Sciatic nerve (tissue), 2 donors: ENCODE results near the gene DDX28. TPM values are rescaled to one million over a fixed set of nuclear protein-coding genes. Genes with fewer than 3 reads are reported as not detected.

ENCODE experiments used
- ATAC-seq: fragments of 200-7000 bp; cut with Tn5 transposase; one replicate; pipeline ENCODE4 v1.9.1; 2020; ENCODE audit warnings: mild to moderate bottlenecking, moderate library complexity
- DNase-seq: peaks from one replicate; pipeline ENCODE4 v3.0.0-alpha.2; 2020; ENCODE audit warnings: low spot score
- intact Hi-C: fragments of 100-400 bp; cut with DNase I; formaldehyde crosslinking; loops from one replicate; pipeline ENCODE4 v1.14.2; 2022
- total RNA-seq: library from RNA; stranded (reverse); fragmentation: NEBNext Ultra II Directional; extraction: Animal tissue kit (Norgen Biotek cat#: 25700); gene quantifications from one replicate; pipeline ENCODE4 v1.2.1, GENCODE V29; 2021
- donor health status: DM: no; HTN: no; CAD: no.
- donor health status: DM: no; HTN: no; CAD: no.

DDX28 gene, protein sequence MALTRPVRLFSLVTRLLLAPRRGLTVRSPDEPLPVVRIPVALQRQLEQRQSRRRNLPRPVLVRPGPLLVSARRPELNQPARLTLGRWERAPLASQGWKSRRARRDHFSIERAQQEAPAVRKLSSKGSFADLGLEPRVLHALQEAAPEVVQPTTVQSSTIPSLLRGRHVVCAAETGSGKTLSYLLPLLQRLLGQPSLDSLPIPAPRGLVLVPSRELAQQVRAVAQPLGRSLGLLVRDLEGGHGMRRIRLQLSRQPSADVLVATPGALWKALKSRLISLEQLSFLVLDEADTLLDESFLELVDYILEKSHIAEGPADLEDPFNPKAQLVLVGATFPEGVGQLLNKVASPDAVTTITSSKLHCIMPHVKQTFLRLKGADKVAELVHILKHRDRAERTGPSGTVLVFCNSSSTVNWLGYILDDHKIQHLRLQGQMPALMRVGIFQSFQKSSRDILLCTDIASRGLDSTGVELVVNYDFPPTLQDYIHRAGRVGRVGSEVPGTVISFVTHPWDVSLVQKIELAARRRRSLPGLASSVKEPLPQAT
- 6.3 TPM for total RNA-seq

DNA sequence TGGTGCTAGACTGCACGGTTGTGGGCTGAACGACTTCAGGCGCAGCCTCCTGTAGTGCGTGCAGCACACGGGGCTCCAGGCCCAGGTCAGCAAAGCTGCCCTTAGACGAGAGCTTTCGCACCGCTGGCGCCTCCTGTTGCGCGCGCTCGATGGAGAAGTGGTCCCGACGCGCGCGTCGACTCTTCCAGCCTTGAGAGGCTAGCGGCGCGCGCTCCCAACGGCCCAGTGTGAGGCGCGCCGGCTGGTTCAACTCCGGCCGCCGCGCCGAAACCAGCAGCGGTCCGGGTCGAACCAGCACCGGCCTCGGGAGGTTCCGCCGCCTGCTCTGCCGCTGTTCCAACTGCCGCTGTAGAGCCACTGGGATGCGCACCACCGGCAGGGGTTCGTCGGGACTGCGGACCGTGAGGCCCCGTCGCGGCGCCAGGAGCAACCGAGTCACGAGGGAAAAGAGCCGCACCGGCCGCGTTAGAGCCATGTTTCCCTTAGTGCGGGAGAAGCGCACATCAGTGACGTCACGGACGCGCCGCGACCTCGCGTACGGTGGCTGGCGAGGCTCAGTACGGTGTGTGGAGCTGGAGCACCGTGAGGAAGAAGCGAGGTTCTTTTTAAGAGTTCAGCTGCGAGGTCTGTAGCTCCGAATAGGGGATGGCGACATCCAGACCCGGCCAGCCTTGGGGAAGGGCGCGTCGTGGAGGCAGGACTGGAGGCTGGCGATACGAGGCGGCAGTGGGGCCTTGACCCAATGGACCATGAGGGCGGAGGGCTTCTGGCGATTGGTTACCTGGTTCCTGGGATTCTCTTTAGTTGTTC is at the start of gene DDX28, which contains the start of gene DUS2:
TSS of gene DDX28 (minus strand) at position 505 of the 810 bp plus-strand sequence. CDS start at position 475, 30 bp downstream.
TSS of gene DUS2 (plus strand) at position 557 of the 810 bp plus-strand sequence. CDS start 14,740 bp downstream, outside the sequence.
- DNase-seq (peak; percentile 97), ATAC-seq (peak; percentile 98)
- intact Hi-C loops = no loop called here

GRCh38 chr16:68072038-68072695 is 49.1 kb upstream of the DDX28 start:
- intact Hi-C loops = no loop called here
- ATAC-seq (peak; percentile 90), DNase-seq (peak; percentile 67)

DNA sequence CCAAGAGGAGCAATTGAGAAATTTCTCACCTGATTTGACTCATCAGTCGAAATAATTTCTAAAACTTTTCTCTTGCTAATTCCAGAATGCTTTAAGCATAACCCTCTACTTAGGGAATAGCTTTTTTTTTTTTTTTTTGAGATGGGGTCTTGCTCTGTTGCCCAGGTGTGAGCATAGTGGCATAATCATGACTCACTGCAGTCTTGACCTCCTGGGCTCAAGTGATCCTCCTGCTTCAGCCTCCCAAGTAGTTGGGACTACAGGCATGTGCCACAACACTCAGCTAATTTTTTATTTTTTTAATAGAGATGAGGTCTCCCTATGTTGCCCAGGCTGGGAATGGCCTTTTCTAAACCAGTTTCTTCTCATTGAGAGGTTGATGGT is 48.5 kb upstream of the DDX28 start:
- intact Hi-C loops = no loop called here
- ATAC-seq (no peak), DNase-seq (no peak)

- DNase-seq (no peak), ATAC-seq (no peak)
- intact Hi-C loops = no loop called here
Observed at GRCh38 chr16:68070806-68071517, 47.9 kb upstream of the DDX28 start.

DNA sequence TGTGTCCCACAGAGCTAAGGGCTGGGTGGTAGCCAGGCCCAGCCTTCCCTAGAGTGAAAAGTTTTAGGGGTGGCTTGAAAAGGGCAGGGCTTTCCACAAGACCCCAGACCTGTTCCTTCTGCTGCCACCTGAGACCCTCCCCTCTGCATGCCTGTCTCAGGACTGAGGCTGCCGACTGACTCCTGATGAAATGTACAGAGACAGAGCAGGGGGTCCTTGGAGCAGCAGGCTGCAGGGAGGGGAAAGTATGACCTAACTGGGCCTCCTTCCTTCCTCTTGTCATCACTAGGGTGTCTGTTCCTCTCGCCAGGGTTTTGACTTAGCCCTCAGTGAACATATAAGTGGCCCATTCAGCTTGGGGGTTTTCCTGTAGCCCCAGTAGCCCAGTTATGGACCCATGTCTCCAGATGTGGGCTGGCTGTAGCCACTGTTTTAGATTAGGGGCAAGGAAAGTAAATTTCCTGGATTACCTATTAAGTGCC is 47.3 kb upstream of the DDX28 start:
- DNase-seq = no peak
- no peak for ATAC-seq
- intact Hi-C loops = no loop called here

GRCh38 chr16:68069511-68070248 is 46.6 kb upstream of the DDX28 start:
- intact Hi-C loops = no loop called here
- DNase-seq (no peak), ATAC-seq (no peak)

DNA sequence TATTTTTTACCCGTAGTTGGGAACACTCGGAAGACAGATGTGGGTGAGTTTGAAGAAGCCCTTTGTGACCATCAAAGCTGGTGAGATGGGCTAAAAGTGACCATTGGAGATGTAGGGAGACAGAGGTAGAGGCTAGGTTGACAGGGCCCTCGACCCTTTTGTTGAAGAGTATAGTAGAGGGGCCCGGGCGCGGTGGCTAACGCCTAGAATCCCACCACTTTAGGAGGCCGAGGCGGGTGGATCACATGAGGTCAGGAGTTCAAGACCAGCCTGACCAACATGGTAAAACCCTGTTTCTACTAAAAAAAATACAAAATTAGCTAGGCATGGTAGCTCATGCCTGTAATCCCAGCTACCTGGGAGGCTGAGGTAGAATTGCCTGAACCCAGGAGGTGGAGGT is 45.9 kb upstream of the DDX28 start:
- intact Hi-C loops = no loop called here
- ATAC-seq (no peak), DNase-seq (no peak)

GRCh38 chr16:68066763-68067162 is 43.7 kb upstream of the DDX28 start:
- ATAC-seq (no peak), DNase-seq (no peak)
- intact Hi-C loops = no loop called here

DNA sequence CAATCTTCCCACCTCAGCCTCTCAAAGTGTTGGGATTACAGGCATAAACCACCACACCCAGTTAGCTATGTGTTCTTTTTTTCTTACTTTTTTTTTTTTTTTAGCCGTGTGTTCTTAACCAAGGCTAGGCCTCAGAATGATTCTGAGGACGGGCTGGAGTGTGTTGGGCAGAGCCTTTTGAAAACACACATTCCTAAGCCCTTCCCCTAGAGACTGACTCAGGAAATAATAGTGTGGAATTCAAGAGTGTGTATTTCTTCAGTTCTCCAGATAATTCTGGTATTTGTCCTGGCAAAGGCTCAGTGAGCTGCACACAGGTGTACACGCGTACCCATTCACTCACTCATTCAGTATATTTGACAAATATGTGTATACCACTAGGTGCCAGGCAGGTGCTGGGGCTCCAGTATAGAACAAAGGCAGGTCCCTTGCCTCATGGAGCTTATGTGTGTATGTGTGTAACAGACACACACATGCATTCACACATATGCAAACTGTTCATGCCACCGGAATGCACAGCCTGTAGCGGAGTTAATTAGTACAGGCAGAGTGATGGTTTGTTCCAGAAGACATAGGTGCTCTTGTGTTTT is 42.8 kb upstream of the DDX28 start:
- ATAC-seq (peak; percentile 84), DNase-seq (peak; percentile 36)
- intact Hi-C loops = no loop called here

DNA sequence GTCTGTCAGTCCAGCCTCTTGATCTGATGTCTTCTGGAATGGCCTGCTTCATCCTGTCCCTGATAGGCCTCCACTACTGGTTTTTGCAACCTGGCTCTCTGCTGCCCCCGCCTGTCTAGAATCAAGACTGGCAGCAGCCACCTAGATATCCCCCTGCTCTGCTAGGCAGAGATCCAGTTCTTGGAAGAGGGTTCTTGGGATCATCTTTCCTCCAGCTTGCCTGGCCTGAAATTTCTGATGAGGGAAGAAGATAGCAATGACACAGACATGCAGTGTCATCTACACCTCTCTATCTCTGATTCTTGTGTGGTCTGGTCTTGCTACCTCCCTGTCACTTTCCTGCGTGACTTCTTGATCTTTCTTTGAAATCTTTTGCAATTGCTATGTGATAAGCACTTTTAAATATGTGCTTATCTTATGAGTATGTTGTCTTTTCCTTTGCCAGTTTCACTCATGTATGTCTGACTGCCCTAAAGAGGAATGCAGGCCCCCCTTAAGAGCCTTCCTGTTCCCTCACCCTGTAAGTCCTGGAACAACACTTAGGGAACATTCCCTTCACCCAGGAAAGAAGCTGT is 41.8 kb upstream of the DDX28 start:
- intact Hi-C loops = no loop called here
- DNase-seq (peak; percentile 86), ATAC-seq (peak; percentile 82)

GRCh38 chr16:68062910-68063393 is 39.9 kb upstream of the DDX28 start:
- ATAC-seq (no peak), DNase-seq (no peak)
- intact Hi-C loops = no loop called here

DNA sequence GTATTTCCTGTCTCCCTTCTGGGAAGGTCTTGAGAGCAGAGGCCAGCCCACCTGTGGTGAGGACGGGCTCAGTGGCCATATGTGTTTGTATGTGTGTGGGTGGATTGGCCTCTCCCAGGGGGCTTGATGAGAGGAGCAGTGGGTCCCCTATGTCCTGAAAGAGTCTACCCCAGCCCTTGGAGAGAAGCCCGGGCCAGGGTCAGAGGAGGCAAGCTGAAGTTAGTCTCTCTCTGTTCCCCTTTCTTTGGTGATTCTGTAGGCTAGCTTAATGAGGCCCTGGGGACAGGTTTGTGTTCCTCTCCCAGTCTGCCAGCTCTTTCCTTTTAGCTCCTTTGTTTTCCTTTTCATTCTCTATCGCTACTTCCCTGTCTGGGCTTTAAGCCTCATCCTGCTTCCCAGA is 38.4 kb upstream of the DDX28 start:
- intact Hi-C loops = no loop called here
- ATAC-seq (no peak), DNase-seq (no peak)

- no peak for DNase-seq
- intact Hi-C loops = no loop called here
- ATAC-seq = no peak
Observed at GRCh38 chr16:68059804-68060203, 36.8 kb upstream of the DDX28 start.

DNA sequence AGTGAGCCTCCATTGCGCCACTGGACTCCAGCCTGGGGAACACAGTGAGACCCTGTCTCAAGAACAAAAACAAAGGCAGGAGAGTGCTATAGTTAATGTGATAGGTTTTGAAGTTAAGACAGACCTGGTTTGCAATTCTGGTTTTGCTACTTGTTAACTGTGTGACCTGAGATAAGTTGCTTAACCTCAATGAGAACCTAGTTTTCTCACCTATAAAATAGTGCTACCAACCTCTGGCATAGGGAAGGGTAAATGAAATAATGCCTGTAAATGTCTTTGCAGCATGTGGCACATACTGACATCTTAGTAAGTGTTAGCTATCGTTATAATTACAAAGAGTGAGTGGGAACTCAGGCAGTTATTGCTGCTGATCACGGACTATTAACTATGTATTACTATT is 32.4 kb upstream of the DDX28 start:
- intact Hi-C loops = no loop called here
- DNase-seq = peak; percentile 17
- ATAC-seq = no peak

- no peak for ATAC-seq
Observed at GRCh38 chr16:68049449-68049848, 26.4 kb upstream of the DDX28 start.

DNA sequence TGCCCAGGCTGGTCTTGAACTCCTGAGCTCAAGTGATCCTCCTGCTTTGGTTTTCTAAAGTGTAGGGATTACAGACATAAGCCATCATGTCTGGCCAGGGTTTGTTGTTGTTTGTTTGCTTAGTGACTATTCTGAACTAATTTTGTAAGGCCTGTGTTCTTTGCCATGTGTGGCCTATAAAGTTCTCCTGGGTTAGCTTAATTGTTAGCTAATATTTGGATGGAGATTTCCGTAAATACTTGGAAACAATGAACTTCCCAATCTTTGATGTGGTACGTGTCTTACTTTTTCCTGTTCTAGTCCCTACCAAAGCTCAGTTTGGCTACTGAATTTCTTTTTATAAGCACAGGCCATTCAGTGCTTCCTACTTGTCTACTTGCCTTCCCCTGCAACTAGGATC is 25.0 kb upstream of the DDX28 start:
- intact Hi-C loops = no loop called here
- ATAC-seq = no peak

More at GRCh38 chr16:68049449-68049848, 26.4 kb upstream of the DDX28 start:
- DNase-seq = no peak
- intact Hi-C loops = no loop called here

DNA sequence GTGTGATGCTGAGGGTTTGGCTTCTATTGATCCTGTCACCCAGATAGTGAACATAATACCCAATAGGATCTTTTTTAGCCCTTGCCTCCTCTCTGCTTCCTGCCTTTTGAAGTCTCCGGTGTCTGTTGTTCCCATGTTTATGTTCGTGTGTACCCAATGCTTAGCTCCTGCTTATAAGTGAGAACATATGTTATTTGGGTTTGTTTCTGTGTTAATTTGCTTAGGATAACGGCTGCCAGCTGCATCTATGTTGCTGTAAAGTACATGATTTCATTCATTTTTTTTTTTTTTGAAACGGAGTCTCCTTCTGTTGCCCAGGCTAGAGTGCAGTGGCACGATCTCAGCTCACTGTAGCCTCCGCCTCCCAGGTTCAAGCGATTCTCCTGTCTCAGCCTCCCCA is 23.1 kb upstream of the DDX28 start:
- intact Hi-C loops = no loop called here
- ATAC-seq (no peak), DNase-seq (no peak)

More for the DNA sequence above, 25.0 kb upstream of the DDX28 start:
- no peak for DNase-seq
